SK-N-SH treated with all-trans-retinoic acid at 6 μM for 48 hours (cell line): ENCODE data around the gene TCERG1L.

Experiments
- ARNTL ChIP-seq: fragments of 450-650 bp; formaldehyde crosslinking; IDR thresholded peaks from 2 replicates; pipeline ENCODE4 v1.5.0; 2020; ENCODE audit warnings: low read depth, mild to moderate bottlenecking, moderate library complexity, borderline replicate concordance
- BACH2 ChIP-seq: fragments of 250-450 bp; sonication (Bioruptor Pico); IDR thresholded peaks from 2 replicates; pipeline ENCODE4 v1.9.0; 2021; ENCODE audit warnings: mild to moderate bottlenecking, borderline replicate concordance
- CREB5 ChIP-seq: fragments of 250-450 bp; sonication (Bioruptor Pico); IDR thresholded peaks from 2 replicates; pipeline ENCODE4 v1.5.1; 2020; ENCODE audit warnings: low read depth, mild to moderate bottlenecking, moderate library complexity
- ESRRG ChIP-seq: fragments of 250-450 bp; sonication (Bioruptor Pico); IDR thresholded peaks from 2 replicates; pipeline ENCODE4 v1.6.1; 2021; ENCODE audit warnings: mild to moderate bottlenecking
- ISL1 ChIP-seq: fragments of 250-450 bp; sonication (Bioruptor Pico); IDR thresholded peaks from 2 replicates; pipeline ENCODE4 v2.1.2; 2022; ENCODE audit warnings: mild to moderate bottlenecking, moderate library complexity
- OSR1 ChIP-seq: fragments of 250-450 bp; sonication (Bioruptor Pico); IDR thresholded peaks from 2 replicates; pipeline ENCODE4 v1.8.0; 2022; ENCODE audit warnings: moderate library complexity, mild to moderate bottlenecking, inconsistent platforms
- PPARA ChIP-seq: fragments of 250-450 bp; sonication (Bioruptor Pico); IDR thresholded peaks from 2 replicates; pipeline ENCODE4 v1.5.0; 2020; ENCODE audit warnings: mild to moderate bottlenecking, borderline replicate concordance
- RARB ChIP-seq: fragments of 250-450 bp; sonication (Bioruptor Pico); IDR thresholded peaks from 2 replicates; pipeline ENCODE4 v1.8.0; 2021; ENCODE audit warnings: mild to moderate bottlenecking, moderate library complexity
- TOX ChIP-seq: fragments of 250-450 bp; sonication (Bioruptor Pico); IDR thresholded peaks from 2 replicates; pipeline ENCODE4 v1.8.0; 2021; ENCODE audit warnings: mild to moderate bottlenecking, moderate library complexity, borderline replicate concordance
- TSHZ2 ChIP-seq: fragments of 250-450 bp; sonication (Bioruptor Pico); IDR thresholded peaks from 2 replicates; pipeline ENCODE4 v1.5.0; 2020; ENCODE audit warnings: mild to moderate bottlenecking, moderate library complexity
- ZC3H10 ChIP-seq: fragments of 250-450 bp; sonication (Bioruptor Pico); IDR thresholded peaks from 2 replicates; pipeline ENCODE4 v1.5.1; 2021; ENCODE audit warnings: mild to moderate bottlenecking, moderate library complexity
- ZFP30 ChIP-seq: fragments of 450-650 bp; formaldehyde crosslinking; IDR thresholded peaks from 2 replicates; pipeline ENCODE4 v1.5.0; 2022; ENCODE audit warnings: mild to moderate bottlenecking, moderate library complexity
- ZNF565 ChIP-seq: fragments of 450-650 bp; formaldehyde crosslinking; conservative IDR thresholded peaks from 2 replicates; pipeline ENCODE4 v1.5.0; 2020; ENCODE audit warnings: low read depth, mild to moderate bottlenecking, moderate library complexity
- TF ChIP-seq, protein P1 (sequence below): fragments of 250-450 bp; sonication (Bioruptor Pico); IDR thresholded peaks from 2 replicates; pipeline ENCODE4 v1.8.0; 2020; ENCODE audit warnings: mild to moderate bottlenecking, moderate library complexity, borderline replicate concordance

DNA sequence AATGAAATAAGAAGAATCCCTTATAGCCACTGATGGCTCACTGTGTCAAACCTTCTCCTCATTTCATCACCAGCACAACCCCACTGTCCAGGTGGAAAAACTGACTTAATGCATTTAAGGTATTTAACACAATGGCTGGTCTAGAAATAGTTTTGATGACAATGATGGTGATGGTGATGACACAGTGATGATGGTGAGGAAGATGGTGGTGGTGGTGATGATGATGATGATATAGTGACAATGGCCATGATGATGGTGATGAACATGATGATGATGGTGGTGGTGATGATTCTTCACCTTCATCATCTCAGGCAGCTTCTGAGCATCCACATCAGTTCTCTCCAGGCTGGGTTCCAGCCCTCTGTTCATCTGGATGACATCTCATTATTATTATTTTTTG, 186.6 kb downstream of the TCERG1L start:
- TF ChIP-seq ZFP30 (CRISPR knock-in tag) = no peak
- no peak for TF ChIP-seq TSHZ2 (CRISPR knock-in tag)
- no peak for TF ChIP-seq BACH2 (CRISPR knock-in tag)
- TF ChIP-seq TOX = no peak
- TF ChIP-seq ESRRG (CRISPR knock-in tag) = no peak
- TF ChIP-seq, protein P1, sequence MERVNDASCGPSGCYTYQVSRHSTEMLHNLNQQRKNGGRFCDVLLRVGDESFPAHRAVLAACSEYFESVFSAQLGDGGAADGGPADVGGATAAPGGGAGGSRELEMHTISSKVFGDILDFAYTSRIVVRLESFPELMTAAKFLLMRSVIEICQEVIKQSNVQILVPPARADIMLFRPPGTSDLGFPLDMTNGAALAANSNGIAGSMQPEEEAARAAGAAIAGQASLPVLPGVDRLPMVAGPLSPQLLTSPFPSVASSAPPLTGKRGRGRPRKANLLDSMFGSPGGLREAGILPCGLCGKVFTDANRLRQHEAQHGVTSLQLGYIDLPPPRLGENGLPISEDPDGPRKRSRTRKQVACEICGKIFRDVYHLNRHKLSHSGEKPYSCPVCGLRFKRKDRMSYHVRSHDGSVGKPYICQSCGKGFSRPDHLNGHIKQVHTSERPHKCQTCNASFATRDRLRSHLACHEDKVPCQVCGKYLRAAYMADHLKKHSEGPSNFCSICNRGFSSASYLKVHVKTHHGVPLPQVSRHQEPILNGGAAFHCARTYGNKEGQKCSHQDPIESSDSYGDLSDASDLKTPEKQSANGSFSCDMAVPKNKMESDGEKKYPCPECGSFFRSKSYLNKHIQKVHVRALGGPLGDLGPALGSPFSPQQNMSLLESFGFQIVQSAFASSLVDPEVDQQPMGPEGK (CRISPR knock-in tag) = no peak
- no peak for TF ChIP-seq ISL1 (CRISPR knock-in tag)
- no peak for TF ChIP-seq ZC3H10 (CRISPR knock-in tag)
- TF ChIP-seq ZNF565 (CRISPR knock-in tag) = no peak
- no peak for TF ChIP-seq PPARA
- TF ChIP-seq CREB5 = no peak
- no peak for TF ChIP-seq ARNTL (CRISPR knock-in tag)
- TF ChIP-seq OSR1 (CRISPR knock-in tag) = no peak
- no peak for TF ChIP-seq RARB (CRISPR knock-in tag)
